ENCODE measurements around the gene SCUBE1.

DNA sequence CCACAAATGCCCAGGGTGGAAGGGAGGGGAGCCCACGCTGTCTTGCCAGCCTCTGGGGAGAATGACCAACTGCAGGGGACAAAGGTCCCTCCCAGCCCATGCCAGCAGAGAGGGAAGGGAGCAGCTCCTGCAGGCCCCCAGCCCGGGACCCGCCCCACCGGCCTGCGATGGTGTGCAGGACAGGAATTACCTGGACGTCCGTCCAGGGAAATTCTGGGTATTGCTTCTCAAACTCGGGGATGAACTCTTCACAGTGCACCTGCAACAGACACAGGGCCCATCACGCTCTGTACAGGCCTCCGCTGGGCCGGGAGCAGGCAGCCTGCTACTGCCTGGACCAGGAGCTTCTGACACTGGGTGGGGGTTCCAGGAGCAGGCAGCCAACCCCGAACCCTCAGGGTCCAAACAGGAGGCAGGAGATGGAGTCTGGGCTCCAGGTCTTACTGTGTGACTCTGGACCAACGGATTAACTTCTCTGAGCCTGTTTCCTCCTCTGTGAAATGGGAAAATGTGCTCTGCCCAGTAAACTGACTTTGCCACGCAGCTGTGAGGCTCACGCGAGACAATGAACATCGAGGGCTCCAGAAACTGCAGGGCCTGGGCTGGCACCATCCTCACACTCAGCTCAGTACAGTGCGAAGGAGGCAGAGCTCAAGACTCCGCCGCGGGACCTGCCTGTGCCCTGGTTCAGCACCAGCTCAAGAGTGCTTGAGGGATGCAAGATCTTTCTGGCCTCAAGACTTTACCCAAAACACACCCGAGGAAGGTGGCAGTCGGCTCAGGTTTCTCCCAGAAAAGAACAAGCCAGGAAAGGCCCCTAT lies 173.7 kb downstream of the SCUBE1 start:
- TF ChIP-seq, protein P1, sequence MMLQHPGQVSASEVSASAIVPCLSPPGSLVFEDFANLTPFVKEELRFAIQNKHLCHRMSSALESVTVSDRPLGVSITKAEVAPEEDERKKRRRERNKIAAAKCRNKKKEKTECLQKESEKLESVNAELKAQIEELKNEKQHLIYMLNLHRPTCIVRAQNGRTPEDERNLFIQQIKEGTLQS (IDR thresholded peaks at IDR 0.05; ENCODE audit: borderline replicate concordance, extremely low read depth, low read depth, low read length): no peak
- no peak for TF ChIP-seq RAD21 (IDR thresholded peaks at IDR 0.05; ENCODE audit: insufficient read depth, low read depth, low read length)
- TF ChIP-seq POLR2A (IDR thresholded peaks at IDR 0.05; ENCODE audit: low read depth, low read length): no peak
- TF ChIP-seq, protein P2, sequence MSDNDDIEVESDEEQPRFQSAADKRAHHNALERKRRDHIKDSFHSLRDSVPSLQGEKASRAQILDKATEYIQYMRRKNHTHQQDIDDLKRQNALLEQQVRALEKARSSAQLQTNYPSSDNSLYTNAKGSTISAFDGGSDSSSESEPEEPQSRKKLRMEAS (IDR thresholded peaks at IDR 0.05; ENCODE audit: low read depth, low read length): no peak
- TF ChIP-seq, protein P3, sequence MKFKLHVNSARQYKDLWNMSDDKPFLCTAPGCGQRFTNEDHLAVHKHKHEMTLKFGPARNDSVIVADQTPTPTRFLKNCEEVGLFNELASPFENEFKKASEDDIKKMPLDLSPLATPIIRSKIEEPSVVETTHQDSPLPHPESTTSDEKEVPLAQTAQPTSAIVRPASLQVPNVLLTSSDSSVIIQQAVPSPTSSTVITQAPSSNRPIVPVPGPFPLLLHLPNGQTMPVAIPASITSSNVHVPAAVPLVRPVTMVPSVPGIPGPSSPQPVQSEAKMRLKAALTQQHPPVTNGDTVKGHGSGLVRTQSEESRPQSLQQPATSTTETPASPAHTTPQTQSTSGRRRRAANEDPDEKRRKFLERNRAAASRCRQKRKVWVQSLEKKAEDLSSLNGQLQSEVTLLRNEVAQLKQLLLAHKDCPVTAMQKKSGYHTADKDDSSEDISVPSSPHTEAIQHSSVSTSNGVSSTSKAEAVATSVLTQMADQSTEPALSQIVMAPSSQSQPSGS (IDR thresholded peaks at IDR 0.05; ENCODE audit: low read length): no peak
- no peak for TF ChIP-seq TARDBP (IDR thresholded peaks at IDR 0.05; ENCODE audit: borderline replicate concordance)
- TF ChIP-seq TAF1 (IDR thresholded peaks at IDR 0.05; ENCODE audit: borderline replicate concordance, low read depth, low read length): no peak
- TF ChIP-seq, protein P4, sequence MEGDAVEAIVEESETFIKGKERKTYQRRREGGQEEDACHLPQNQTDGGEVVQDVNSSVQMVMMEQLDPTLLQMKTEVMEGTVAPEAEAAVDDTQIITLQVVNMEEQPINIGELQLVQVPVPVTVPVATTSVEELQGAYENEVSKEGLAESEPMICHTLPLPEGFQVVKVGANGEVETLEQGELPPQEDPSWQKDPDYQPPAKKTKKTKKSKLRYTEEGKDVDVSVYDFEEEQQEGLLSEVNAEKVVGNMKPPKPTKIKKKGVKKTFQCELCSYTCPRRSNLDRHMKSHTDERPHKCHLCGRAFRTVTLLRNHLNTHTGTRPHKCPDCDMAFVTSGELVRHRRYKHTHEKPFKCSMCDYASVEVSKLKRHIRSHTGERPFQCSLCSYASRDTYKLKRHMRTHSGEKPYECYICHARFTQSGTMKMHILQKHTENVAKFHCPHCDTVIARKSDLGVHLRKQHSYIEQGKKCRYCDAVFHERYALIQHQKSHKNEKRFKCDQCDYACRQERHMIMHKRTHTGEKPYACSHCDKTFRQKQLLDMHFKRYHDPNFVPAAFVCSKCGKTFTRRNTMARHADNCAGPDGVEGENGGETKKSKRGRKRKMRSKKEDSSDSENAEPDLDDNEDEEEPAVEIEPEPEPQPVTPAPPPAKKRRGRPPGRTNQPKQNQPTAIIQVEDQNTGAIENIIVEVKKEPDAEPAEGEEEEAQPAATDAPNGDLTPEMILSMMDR (IDR thresholded peaks at IDR 0.05 in 2 of 3, conservative IDR thresholded peaks at IDR 0.05 in 1 of 3; ENCODE audit: control insufficient read depth in 2 of 3, extremely low read depth in 1 of 3, insufficient read depth in 1 of 3, low read depth in 3 of 3, low read length in 3 of 3): no peak
- TF ChIP-seq, protein P5, sequence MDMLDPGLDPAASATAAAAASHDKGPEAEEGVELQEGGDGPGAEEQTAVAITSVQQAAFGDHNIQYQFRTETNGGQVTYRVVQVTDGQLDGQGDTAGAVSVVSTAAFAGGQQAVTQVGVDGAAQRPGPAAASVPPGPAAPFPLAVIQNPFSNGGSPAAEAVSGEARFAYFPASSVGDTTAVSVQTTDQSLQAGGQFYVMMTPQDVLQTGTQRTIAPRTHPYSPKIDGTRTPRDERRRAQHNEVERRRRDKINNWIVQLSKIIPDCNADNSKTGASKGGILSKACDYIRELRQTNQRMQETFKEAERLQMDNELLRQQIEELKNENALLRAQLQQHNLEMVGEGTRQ (IDR thresholded peaks at IDR 0.05; ENCODE audit: borderline replicate concordance, low read depth, low read length): no peak
- TF ChIP-seq MEF2B (IDR thresholded peaks at IDR 0.05; ENCODE audit: partially characterized antibody, poor library complexity, severe bottlenecking): no peak
- TF ChIP-seq, protein P6, sequence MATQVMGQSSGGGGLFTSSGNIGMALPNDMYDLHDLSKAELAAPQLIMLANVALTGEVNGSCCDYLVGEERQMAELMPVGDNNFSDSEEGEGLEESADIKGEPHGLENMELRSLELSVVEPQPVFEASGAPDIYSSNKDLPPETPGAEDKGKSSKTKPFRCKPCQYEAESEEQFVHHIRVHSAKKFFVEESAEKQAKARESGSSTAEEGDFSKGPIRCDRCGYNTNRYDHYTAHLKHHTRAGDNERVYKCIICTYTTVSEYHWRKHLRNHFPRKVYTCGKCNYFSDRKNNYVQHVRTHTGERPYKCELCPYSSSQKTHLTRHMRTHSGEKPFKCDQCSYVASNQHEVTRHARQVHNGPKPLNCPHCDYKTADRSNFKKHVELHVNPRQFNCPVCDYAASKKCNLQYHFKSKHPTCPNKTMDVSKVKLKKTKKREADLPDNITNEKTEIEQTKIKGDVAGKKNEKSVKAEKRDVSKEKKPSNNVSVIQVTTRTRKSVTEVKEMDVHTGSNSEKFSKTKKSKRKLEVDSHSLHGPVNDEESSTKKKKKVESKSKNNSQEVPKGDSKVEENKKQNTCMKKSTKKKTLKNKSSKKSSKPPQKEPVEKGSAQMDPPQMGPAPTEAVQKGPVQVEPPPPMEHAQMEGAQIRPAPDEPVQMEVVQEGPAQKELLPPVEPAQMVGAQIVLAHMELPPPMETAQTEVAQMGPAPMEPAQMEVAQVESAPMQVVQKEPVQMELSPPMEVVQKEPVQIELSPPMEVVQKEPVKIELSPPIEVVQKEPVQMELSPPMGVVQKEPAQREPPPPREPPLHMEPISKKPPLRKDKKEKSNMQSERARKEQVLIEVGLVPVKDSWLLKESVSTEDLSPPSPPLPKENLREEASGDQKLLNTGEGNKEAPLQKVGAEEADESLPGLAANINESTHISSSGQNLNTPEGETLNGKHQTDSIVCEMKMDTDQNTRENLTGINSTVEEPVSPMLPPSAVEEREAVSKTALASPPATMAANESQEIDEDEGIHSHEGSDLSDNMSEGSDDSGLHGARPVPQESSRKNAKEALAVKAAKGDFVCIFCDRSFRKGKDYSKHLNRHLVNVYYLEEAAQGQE (IDR thresholded peaks at IDR 0.05; ENCODE audit: low read depth, low read length): no peak
- TF ChIP-seq EZH2 (IDR thresholded peaks at IDR 0.05; ENCODE audit: borderline replicate concordance, control insufficient read depth, low read depth, low read length): no peak
- no peak for TF ChIP-seq SUZ12 (IDR thresholded peaks at IDR 0.05; ENCODE audit: unreplicated experiment)
- TF ChIP-seq, protein P7, sequence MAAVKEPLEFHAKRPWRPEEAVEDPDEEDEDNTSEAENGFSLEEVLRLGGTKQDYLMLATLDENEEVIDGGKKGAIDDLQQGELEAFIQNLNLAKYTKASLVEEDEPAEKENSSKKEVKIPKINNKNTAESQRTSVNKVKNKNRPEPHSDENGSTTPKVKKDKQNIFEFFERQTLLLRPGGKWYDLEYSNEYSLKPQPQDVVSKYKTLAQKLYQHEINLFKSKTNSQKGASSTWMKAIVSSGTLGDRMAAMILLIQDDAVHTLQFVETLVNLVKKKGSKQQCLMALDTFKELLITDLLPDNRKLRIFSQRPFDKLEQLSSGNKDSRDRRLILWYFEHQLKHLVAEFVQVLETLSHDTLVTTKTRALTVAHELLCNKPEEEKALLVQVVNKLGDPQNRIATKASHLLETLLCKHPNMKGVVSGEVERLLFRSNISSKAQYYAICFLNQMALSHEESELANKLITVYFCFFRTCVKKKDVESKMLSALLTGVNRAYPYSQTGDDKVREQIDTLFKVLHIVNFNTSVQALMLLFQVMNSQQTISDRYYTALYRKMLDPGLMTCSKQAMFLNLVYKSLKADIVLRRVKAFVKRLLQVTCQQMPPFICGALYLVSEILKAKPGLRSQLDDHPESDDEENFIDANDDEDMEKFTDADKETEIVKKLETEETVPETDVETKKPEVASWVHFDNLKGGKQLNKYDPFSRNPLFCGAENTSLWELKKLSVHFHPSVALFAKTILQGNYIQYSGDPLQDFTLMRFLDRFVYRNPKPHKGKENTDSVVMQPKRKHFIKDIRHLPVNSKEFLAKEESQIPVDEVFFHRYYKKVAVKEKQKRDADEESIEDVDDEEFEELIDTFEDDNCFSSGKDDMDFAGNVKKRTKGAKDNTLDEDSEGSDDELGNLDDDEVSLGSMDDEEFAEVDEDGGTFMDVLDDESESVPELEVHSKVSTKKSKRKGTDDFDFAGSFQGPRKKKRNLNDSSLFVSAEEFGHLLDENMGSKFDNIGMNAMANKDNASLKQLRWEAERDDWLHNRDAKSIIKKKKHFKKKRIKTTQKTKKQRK (IDR thresholded peaks at IDR 0.05; ENCODE audit: low read depth, low read length): no peak

All from GM12878 (cell line).